H1 (cell line): ENCODE data around the gene GNAO1. TPM values are rescaled to one million over a fixed set of nuclear protein-coding genes. Genes with fewer than 3 reads are reported as not detected.

Experiments used
- CTCF ChIA-PET: fragments of 300-600 bp; sonication (Branson Sonifier 250); formaldehyde crosslinking; loops from one replicate; lab custom pipeline; 2021; ENCODE audit not compliant: partially characterized antibody; lab: Charles Lee
- POLR2A ChIA-PET: fragments of 300-600 bp; sonication (Branson Sonifier 250); formaldehyde crosslinking; loops from one replicate; lab custom pipeline; 2021; ENCODE audit warnings: inconsistent platforms; ENCODE audit not compliant: partially characterized antibody; lab: Charles Lee
- DNase-seq, 2 experiments: peaks; one replicate each; pipeline versions ENCODE4 v3.0.0 to v3.0.0-alpha.2; 2010 to 2022; ENCODE audit warnings: low spot score in 2 of 2, low read depth in 1 of 2, mixed read lengths in 1 of 2
- FAIRE-seq: peaks from 2 replicates; lab custom pipeline; 2011; peaks lifted over from hg19 to GRCh38; lab: Jason Lieb, UNC
- H2AFZ ChIP-seq: 2 replicates; pipeline ENCODE4 v1.8.1; 2012; ENCODE audit warnings: low read length, inconsistent platforms
- H2AK5ac ChIP-seq: 2 replicates; pipeline ENCODE4 v1.6.1; 2013; ENCODE audit warnings: low read depth, low read length
- H2BK120ac ChIP-seq: replicated peaks from 2 replicates; pipeline ENCODE3; 2013; ENCODE audit warnings: low read depth, low read length, inconsistent platforms
- H2BK12ac ChIP-seq: 2 replicates; pipeline ENCODE4 v1.6.1; 2013; ENCODE audit warnings: low read depth, low read length
- H2BK15ac ChIP-seq: 2 replicates; pipeline ENCODE4 v1.6.1; 2013; ENCODE audit warnings: low read length
- H2BK20ac ChIP-seq: 2 replicates; pipeline ENCODE4 v1.6.1; 2013; ENCODE audit warnings: low read length
- H2BK5ac ChIP-seq: 2 replicates; pipeline ENCODE4 v1.6.1; 2013; ENCODE audit warnings: low read depth, low read length
- H3K14ac ChIP-seq: 2 replicates; pipeline ENCODE4 v1.6.1; 2013; ENCODE audit warnings: inconsistent platforms; ENCODE audit not compliant: insufficient read length
- H3K18ac ChIP-seq: 2 replicates; pipeline ENCODE4 v1.6.1; 2013; ENCODE audit warnings: low read length; ENCODE audit errors: extremely low read depth
- H3K23ac ChIP-seq: 2 replicates; pipeline ENCODE4 v1.6.1; 2013; ENCODE audit warnings: inconsistent platforms; ENCODE audit not compliant: insufficient read length
- H3K23me2 ChIP-seq: 2 replicates; pipeline ENCODE4 v1.6.1; 2013; ENCODE audit warnings: low read depth, low read length
- H3K27ac ChIP-seq: 2 replicates; pipeline ENCODE4 v1.6.1; 2011; ENCODE audit warnings: low read depth, low read length, inconsistent platforms
- H3K27me3 ChIP-seq, 4 experiments: replicated peaks in 1 of 4; 1 replicate in 1 of 4; 2 replicates in 3 of 4; pipeline versions ENCODE4 v1.6.1 to v1.8.1; 2011 to 2013; ENCODE audit warnings: low read length in 3 of 4, mild to moderate bottlenecking in 3 of 4, inconsistent platforms in 2 of 4, mixed read lengths in 2 of 4, moderate library complexity in 1 of 4; ENCODE audit not compliant: control insufficient read depth in 3 of 4, insufficient read depth in 3 of 4; ENCODE audit errors: extremely low read depth in 1 of 4
- H3K36me3 ChIP-seq, 4 experiments: 2 replicates each; pipeline versions ENCODE4 v1.6.1 to v1.8.1; 2011 to 2013; ENCODE audit warnings: mild to moderate bottlenecking in 4 of 4, low read length in 3 of 4, moderate library complexity in 2 of 4, control low read depth in 1 of 4, inconsistent platforms in 1 of 4; ENCODE audit not compliant: insufficient read depth in 4 of 4, control insufficient read depth in 2 of 4
- H3K4ac ChIP-seq: replicated peaks from 2 replicates; pipeline ENCODE3; 2013; ENCODE audit warnings: low read length, low read depth, mixed read lengths, inconsistent platforms; ENCODE audit not compliant: insufficient read length
- H3K4me1 ChIP-seq, 4 experiments: replicated peaks in 1 of 4; 1 replicate in 1 of 4; 2 replicates in 3 of 4; pipeline versions ENCODE4 v1.6.1 to v1.8.1; 2011 to 2013; ENCODE audit warnings: low read length in 3 of 4, inconsistent platforms in 2 of 4, mixed read lengths in 1 of 4; ENCODE audit not compliant: insufficient read depth in 4 of 4, control insufficient read depth in 3 of 4
- H3K4me2 ChIP-seq, 2 experiments: 2 replicates each; pipeline versions ENCODE4 v1.6.1 to v1.8.1; 2011 to 2013; ENCODE audit warnings: low read depth in 2 of 2, low read length in 2 of 2, control low read depth in 1 of 2, inconsistent platforms in 1 of 2, mild to moderate bottlenecking in 1 of 2; ENCODE audit not compliant: insufficient read depth in 1 of 2
- H3K4me3 ChIP-seq, 4 experiments: fragments of 200-600, 300-600 bp in 1 of 4; sonication (generic), shearing (Covaris generic), sonication (Bioruptor Twin) in 1 of 4; 2 replicates each; pipeline versions ENCODE4 v1.5.1 to v1.8.1; 2011 to 2016; ENCODE audit warnings: low read length in 4 of 4, low read depth in 3 of 4, control low read depth in 2 of 4, inconsistent platforms in 2 of 4, mild to moderate bottlenecking in 2 of 4, mixed read lengths in 1 of 4, moderate library complexity in 1 of 4; ENCODE audit not compliant: insufficient read depth in 2 of 4; ENCODE audit errors: extremely low read depth in 1 of 4
- H3K56ac ChIP-seq: replicated peaks from 2 replicates; pipeline ENCODE3; 2013; ENCODE audit warnings: low read depth, mild to moderate bottlenecking, mixed read lengths, low read length, inconsistent platforms; ENCODE audit not compliant: insufficient read length
- H3K79me1 ChIP-seq: 2 replicates; pipeline ENCODE4 v1.6.1; 2013; ENCODE audit warnings: low read depth, low read length, control low read depth
- H3K79me2 ChIP-seq, 2 experiments: 2 replicates each; pipeline versions ENCODE4 v1.6.1 to v1.8.1; 2012 to 2013; ENCODE audit warnings: low read length in 2 of 2, mild to moderate bottlenecking in 2 of 2, inconsistent platforms in 1 of 2; ENCODE audit not compliant: insufficient read depth in 2 of 2, control insufficient read depth in 1 of 2
- H3K9ac ChIP-seq, 4 experiments: replicated peaks in 1 of 4; 1 replicate in 1 of 4; 2 replicates in 3 of 4; pipeline versions ENCODE4 v1.6.1 to v1.8.1; 2011 to 2013; ENCODE audit warnings: low read depth in 3 of 4, low read length in 3 of 4, control low read depth in 2 of 4, mild to moderate bottlenecking in 2 of 4, moderate library complexity in 2 of 4, inconsistent platforms in 1 of 4; ENCODE audit errors: extremely low read depth in 1 of 4
- H3K9me3 ChIP-seq, 2 experiments: 2 replicates each; pipeline versions ENCODE4 v1.6.1 to v1.8.1; 2012 to 2013; ENCODE audit warnings: mild to moderate bottlenecking in 2 of 2, moderate library complexity in 2 of 2, control low read depth in 1 of 2, inconsistent platforms in 1 of 2, low read depth in 1 of 2, low read length in 1 of 2, mixed read lengths in 1 of 2; ENCODE audit not compliant: insufficient read depth in 2 of 2
- H4K20me1 ChIP-seq, 2 experiments: replicated peaks in 1 of 2; 2 replicates each; pipeline versions ENCODE3 to v1.8.1; 2011 to 2013; ENCODE audit warnings: inconsistent platforms in 2 of 2, low read length in 2 of 2, mild to moderate bottlenecking in 1 of 2; ENCODE audit not compliant: insufficient read depth in 2 of 2, control insufficient read depth in 1 of 2
- H4K5ac ChIP-seq: 2 replicates; pipeline ENCODE4 v1.6.1; 2013; ENCODE audit warnings: low read length, low read depth, mixed read lengths, inconsistent platforms; ENCODE audit not compliant: insufficient read length
- H4K8ac ChIP-seq: 2 replicates; pipeline ENCODE4 v1.8.0; 2013; ENCODE audit warnings: mild to moderate bottlenecking, moderate library complexity, low read length, inconsistent platforms; ENCODE audit not compliant: insufficient read depth; ENCODE audit errors: extremely low read depth
- H4K91ac ChIP-seq: replicated peaks from 2 replicates; pipeline ENCODE3; 2013; ENCODE audit warnings: low read length, mixed read lengths, inconsistent platforms; ENCODE audit not compliant: insufficient read length
- BCL11A ChIP-seq, 2 experiments: IDR thresholded peaks; one replicate each; pipeline ENCODE4 v1.6.1; 2011; ENCODE audit warnings: low read depth in 2 of 2, low read length in 2 of 2, mild to moderate bottlenecking in 2 of 2
- CBX5 ChIP-seq: fragments of 300-800, 300-1000 bp; sonication (generic); IDR thresholded peaks from 2 replicates; pipeline ENCODE4 v1.7.1; 2016; ENCODE audit warnings: antibody characterized with exemption, low read length, low read depth
- KDM4A ChIP-seq: IDR thresholded peaks from one replicate; pipeline ENCODE4 v1.7.1; 2012; ENCODE audit warnings: low read depth, mild to moderate bottlenecking, moderate library complexity, low read length, inconsistent platforms; ENCODE audit not compliant: severe bottlenecking
- MAFK ChIP-seq: IDR thresholded peaks from 2 replicates; pipeline ENCODE4 v1.6.1; 2012; ENCODE audit warnings: low read depth, mild to moderate bottlenecking, improper control_type of control experiment, low read length
- PHF8 ChIP-seq: fragments of 200-600 bp; sonication (generic); conservative IDR thresholded peaks from 2 replicates; pipeline ENCODE4 v1.7.1; 2012; ENCODE audit warnings: low read depth, mild to moderate bottlenecking, inconsistent platforms, low read length, moderate library complexity
- POLR2A ChIP-seq, 2 experiments: IDR thresholded peaks; 1 replicate in 1 of 2; 2 replicates in 1 of 2; pipeline ENCODE4 v1.6.1; 2011; ENCODE audit warnings: low read depth in 2 of 2, low read length in 2 of 2, mild to moderate bottlenecking in 2 of 2; ENCODE audit errors: control extremely low read depth in 1 of 2
- RBBP5 ChIP-seq: IDR thresholded peaks from 2 replicates; pipeline ENCODE4 v1.7.1; 2012; ENCODE audit warnings: low read depth, mild to moderate bottlenecking, inconsistent platforms, low read length, moderate library complexity, borderline replicate concordance
- RXRA ChIP-seq: IDR thresholded peaks from 2 replicates; pipeline ENCODE4 v1.6.1; 2011; ENCODE audit warnings: low read depth, mild to moderate bottlenecking, low read length, moderate library complexity; ENCODE audit not compliant: insufficient read depth
- SP1 ChIP-seq: IDR thresholded peaks from 2 replicates; pipeline ENCODE4 v1.6.1; 2011; ENCODE audit warnings: low read depth, low read length
- SP2 ChIP-seq: IDR thresholded peaks from 2 replicates; pipeline ENCODE4 v1.6.1; 2012; ENCODE audit warnings: mild to moderate bottlenecking, low read length, inconsistent platforms
- TBP ChIP-seq: IDR thresholded peaks from 2 replicates; pipeline ENCODE4 v1.6.1; 2011; ENCODE audit warnings: low read depth, low read length, improper control_type of control experiment
- TEAD4 ChIP-seq: IDR thresholded peaks from 2 replicates; pipeline ENCODE4 v1.6.1; 2012; ENCODE audit warnings: low read depth, low read length, inconsistent platforms, mixed read lengths
- WGBS, 2 experiments: shearing (Covaris generic) in 1 of 2; methylation state at CpG; one replicate each; pipeline versions ENCODE4 v1.1.6 to v1.1.7; 2013 to 2015; ENCODE audit warnings: low lambda C conversion rate in 2 of 2, mixed read lengths in 2 of 2, inconsistent platforms in 1 of 2, low coverage in 1 of 2, missing lambda C conversion rate in 1 of 2; ENCODE audit not compliant: insufficient replicate concordance in 2 of 2, insufficient coverage in 1 of 2, insufficient read length in 1 of 2; ENCODE audit errors: extremely low coverage in 1 of 2, missing lambda C conversion rate in 1 of 2; 5-methylcytosine and 5-hydroxymethylcytosine counted together
- polyA plus RNA-seq, 7 experiments: library from polyadenylated mRNA; depleted of rRNA in 3 of 7; stranded (reverse) in 5 of 7; unstranded in 2 of 7; fragments of >200 nt in 5 of 7; fragments of 200-250 nt in 2 of 7; gene quantifications; 1 replicate in 5 of 7; 2 replicates in 1 of 7; 4 replicates in 1 of 7; pipeline versions ENCODE4 v1.2.1 to v1.2.3, GENCODE V29; 2011 to 2013; ENCODE audit warnings: missing spikeins in 2 of 7, mixed read lengths in 2 of 7
- total RNA-seq: library from RNA; stranded (reverse); fragmentation: NEBNext Ultra II Directional; extraction: Animal tissue kit (Norgen Biotek cat#: 25700); gene quantifications from 2 replicates; pipeline ENCODE4 v1.2.1, GENCODE V29; 2021

The GNAO1 gene
- total and polyA plus RNA-seq, 2 of the 8 experiments (the other 6 are each of a cell fraction or from before 2014, with no cell fraction given): 6.7 to 34.4 TPM

DNA sequence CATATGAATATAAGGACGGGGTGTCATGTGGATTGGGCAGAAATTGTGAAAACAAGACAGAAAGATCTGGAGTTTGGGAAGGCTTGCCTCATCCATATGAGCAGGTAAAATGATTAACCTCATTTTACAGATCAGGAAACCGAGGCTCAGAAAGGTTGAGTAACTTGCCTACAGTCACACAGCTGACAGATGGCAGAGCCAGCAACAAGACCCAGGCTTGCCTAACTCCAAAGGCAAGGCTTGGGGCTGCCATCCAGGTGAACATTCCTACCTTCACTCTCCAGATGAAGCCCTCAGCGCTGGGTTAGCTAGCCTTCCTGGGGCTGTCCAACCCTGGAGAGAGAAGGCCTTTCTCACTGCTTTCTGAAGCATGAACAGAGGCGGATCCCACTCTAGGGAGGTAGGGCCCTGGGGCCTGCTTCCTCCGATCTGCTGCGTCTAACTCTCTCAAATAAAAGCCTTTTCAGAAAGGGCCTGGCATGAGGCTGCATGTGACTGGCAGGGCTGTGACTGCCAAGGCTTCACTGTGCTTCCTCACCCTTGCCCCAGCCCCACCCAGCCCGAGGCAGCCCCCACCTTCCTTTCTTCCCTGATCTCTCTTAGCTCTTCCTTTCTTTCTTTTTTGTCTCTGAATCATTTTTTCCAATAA is 107.8 kb downstream of the GNAO1 start:
- no peak overlapping the region for H2BK5ac ChIP-seq
- no peak for TF ChIP-seq POLR2A (IDR thresholded peaks at IDR 0.05; ENCODE audit: control extremely low read depth in 1 of 2, low read depth in 2 of 2, low read length in 2 of 2)
- no peak for TF ChIP-seq BCL11A (IDR thresholded peaks at IDR 0.05; ENCODE audit: low read depth in 2 of 2, low read length in 2 of 2)
- TF ChIP-seq TBP: no peak
- TF ChIP-seq PHF8: no peak
- no peak for TF ChIP-seq RXRA
- no peak for TF ChIP-seq RBBP5
- TF ChIP-seq MAFK: no peak
- no peak for TF ChIP-seq TEAD4
- no peak for TF ChIP-seq KDM4A
- TF ChIP-seq CBX5: no peak
- no peak for TF ChIP-seq SP1
- TF ChIP-seq SP2: no peak
- no peaks in the 10 kb centered on the region for H3K23me2 ChIP-seq
- H3K27me3 ChIP-seq: peaks cover 0 to 2% (median 0%) of the 10 kb centered on the region in 4 experiments; a peak in 2 of 7 replicates
- H2BK120ac ChIP-seq: no peak overlapping the region
- no peaks in the 10 kb centered on the region for H3K79me2 ChIP-seq
- H2AK5ac ChIP-seq: no peak overlapping the region
- H2AFZ ChIP-seq: no peak overlapping the region
- H4K20me1 ChIP-seq: peaks cover 2 to 6% of the 10 kb centered on the region in 2 experiments
- no peak overlapping the region for H3K23ac ChIP-seq
- WGBS, 2 experiments: 88% methylated on average over 6 of the region's 7 CpGs; no CpG with 5 or more reads in 1 of the 2 experiments
- no peak overlapping the region for H2BK20ac ChIP-seq
- H2BK12ac ChIP-seq: no peak overlapping the region
- H3K36me3 ChIP-seq: no peaks in the 10 kb centered on the region
- H4K5ac ChIP-seq: no peak overlapping the region
- H3K4ac ChIP-seq: no peak overlapping the region
- H3K79me1 ChIP-seq: no peaks in the 10 kb centered on the region; the same call in 1 of the 2 replicates
- peaks cover 11 to 17% (median 12%) of the 10 kb centered on the region in 4 experiments; a peak in 6 of 7 replicates for H3K4me1 ChIP-seq
- ChIA-PET CTCF (interaction anchor here (1.0 to 3.6 kb wide), 7 partner anchors 9 to 22 kb away, joined by 4 to 18 read pairs (median 4); no protein-coding TSS in a partner anchor), POLR2A (no interaction called here)
- H3K56ac ChIP-seq: no peak overlapping the region
- H4K91ac ChIP-seq: no peak overlapping the region
- no peak overlapping the region for H2BK15ac ChIP-seq
- H3K9me3 ChIP-seq: no peaks in the 10 kb centered on the region
- no peak overlapping the region for H3K4me2 ChIP-seq
- H3K9ac ChIP-seq: no peak overlapping the region
- no peak overlapping the region for H3K27ac ChIP-seq
- no peak overlapping the region for H3K4me3 ChIP-seq
- H4K8ac ChIP-seq: no peak overlapping the region
- FAIRE-seq (no peak), DNase-seq (no peak)
- H3K18ac ChIP-seq: no peak overlapping the region
- no peak overlapping the region for H3K14ac ChIP-seq
